ENCODE data around the gene ZHX3. TPM values are rescaled to one million over a fixed set of nuclear protein-coding genes. Genes with fewer than 3 reads are reported as not detected.

The ZHX3 gene
- total and polyA plus RNA-seq, 2 donors (not counting 1 experiment from before 2014, with no cell fraction given), result 4.3 to 22.2 TPM

DNA sequence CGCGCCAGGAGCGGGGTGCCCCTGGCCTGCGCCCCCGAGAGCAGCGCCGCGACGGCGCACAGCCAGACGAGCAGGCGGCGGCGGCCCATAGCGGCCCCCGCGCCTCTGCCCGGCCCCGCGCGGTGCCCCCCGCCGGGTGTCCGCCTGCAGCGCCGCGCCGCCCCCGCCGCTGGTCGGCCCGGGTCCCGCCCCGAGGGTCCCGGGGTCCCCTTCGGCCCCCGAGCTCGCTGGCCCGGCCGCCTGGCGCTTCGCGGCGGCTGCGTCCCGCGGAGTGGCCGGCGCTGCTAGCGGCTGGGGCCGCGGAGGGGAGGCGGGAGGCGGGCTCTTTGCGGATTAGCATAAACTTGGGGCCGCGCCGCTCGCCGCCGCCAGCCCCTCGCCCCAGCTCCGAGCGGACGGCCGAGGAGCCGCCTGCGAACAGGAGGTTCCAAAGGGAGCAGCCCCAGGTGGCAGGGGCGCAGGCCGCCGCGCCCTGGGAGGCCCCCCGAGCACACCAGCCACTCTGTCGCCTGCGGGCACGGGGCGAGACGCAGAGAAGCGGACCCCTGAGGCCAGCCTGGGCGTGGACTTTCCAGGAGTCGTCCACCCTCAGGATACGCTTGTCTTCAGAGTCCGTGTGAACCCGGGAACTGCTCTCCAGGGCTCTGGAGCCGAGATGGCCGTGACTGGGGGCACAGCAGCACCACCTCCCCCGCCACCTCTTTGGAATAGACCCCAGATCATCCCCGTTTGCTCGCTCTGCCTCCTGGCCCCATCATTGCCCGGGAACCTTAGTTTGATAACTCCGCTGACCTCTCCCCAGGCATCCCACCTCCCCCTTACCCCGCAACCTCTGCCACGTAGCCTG, 49.2 kb upstream of the ZHX3 start, which contains the start of gene EMILIN3:
Gene EMILIN3, minus strand, starts transcription at position 273 of the 847 bp plus-strand sequence. Its CDS starts 184 bp downstream, at position 89.
- Mint-ChIP-seq H3K9me3 (ENCODE audit: insufficient read depth) (peaks cover 5% of the 10 kb centered on the region), H3K4me1 (peaks cover 6% of the 10 kb centered on the region), H3K4me3 (peak within 1 kb of the TSS; percentile 47), H3K27ac (no peak within 1 kb of the TSS), H3K27me3 (peaks cover 46% of the 10 kb centered on the region)
- H3K36me3 ChIP-seq (replicated peaks in 1 of 2; ENCODE audit: control extremely low read depth in 1 of 2, control insufficient read depth in 1 of 2, extremely low read depth in 1 of 2, insufficient read depth in 2 of 2, low read length in 1 of 2), result no peaks in the 10 kb centered on the region
- POLR2A ChIA-PET, result no interaction called here
- peak within 1 kb of the TSS; percentile 3 for H3K4me2 ChIP-seq (replicated peaks; ENCODE audit: low read depth, low read length, poor library complexity, severe bottlenecking)
- H3K4me3 ChIP-seq (ENCODE audit: control extremely low read depth in 1 of 5, extremely low read depth in 1 of 5, insufficient read depth in 1 of 5, low read depth in 2 of 5, low read length in 4 of 5), result no peak within 1 kb of the TSS
- H3K79me2 ChIP-seq (ENCODE audit: control insufficient read depth, insufficient read depth, low read length), result no peaks in the 10 kb centered on the region
- peaks cover 0 to 19% (median 9%) of the 10 kb centered on the region in 4 experiments for H3K27me3 ChIP-seq (replicated peaks in 1 of 4; ENCODE audit: control extremely low read depth in 1 of 4, control insufficient read depth in 3 of 4, insufficient read depth in 4 of 4, low read length in 3 of 4)
- 8% methylated on average over 93 of the region's 93 CpGs for WGBS (ENCODE audit: insufficient coverage)
- no peak within 1 kb of the TSS for H2AFZ ChIP-seq (ENCODE audit: insufficient read depth, low read depth, low read length, poor library complexity, severe bottlenecking)
- DNase-seq, result no peak
- no peak within 1 kb of the TSS for H3K27ac ChIP-seq (ENCODE audit: low read length in 2 of 2)
- no peak for TF ChIP-seq EZH2 (IDR thresholded peaks at IDR 0.05; ENCODE audit: borderline replicate concordance, insufficient read depth, low read depth, low read length, poor library complexity, severe bottlenecking)
- TF ChIP-seq, protein P1, sequence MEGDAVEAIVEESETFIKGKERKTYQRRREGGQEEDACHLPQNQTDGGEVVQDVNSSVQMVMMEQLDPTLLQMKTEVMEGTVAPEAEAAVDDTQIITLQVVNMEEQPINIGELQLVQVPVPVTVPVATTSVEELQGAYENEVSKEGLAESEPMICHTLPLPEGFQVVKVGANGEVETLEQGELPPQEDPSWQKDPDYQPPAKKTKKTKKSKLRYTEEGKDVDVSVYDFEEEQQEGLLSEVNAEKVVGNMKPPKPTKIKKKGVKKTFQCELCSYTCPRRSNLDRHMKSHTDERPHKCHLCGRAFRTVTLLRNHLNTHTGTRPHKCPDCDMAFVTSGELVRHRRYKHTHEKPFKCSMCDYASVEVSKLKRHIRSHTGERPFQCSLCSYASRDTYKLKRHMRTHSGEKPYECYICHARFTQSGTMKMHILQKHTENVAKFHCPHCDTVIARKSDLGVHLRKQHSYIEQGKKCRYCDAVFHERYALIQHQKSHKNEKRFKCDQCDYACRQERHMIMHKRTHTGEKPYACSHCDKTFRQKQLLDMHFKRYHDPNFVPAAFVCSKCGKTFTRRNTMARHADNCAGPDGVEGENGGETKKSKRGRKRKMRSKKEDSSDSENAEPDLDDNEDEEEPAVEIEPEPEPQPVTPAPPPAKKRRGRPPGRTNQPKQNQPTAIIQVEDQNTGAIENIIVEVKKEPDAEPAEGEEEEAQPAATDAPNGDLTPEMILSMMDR (IDR thresholded peaks at IDR 0.05), result no peak
- intact Hi-C loops (cut with micrococcal nuclease), result no loop called here
- H4K20me1 ChIP-seq (ENCODE audit: control insufficient read depth, insufficient read depth, low read length, poor library complexity, severe bottlenecking), result no peaks in the 10 kb centered on the region
- no peak within 1 kb of the TSS for H3K9ac ChIP-seq (ENCODE audit: low read length)
- CTCF ChIA-PET, result no interaction called here
- H3K9me3 ChIP-seq (ENCODE audit: control extremely low read depth in 1 of 3, control insufficient read depth in 2 of 3, insufficient read depth in 1 of 3, low read length in 2 of 3), result peaks cover 0 to 21% (median 5%) of the 10 kb centered on the region in 3 donors
- H3K4me1 ChIP-seq (ENCODE audit: control insufficient read depth in 2 of 2, insufficient read depth in 2 of 2, low read length in 2 of 2), result no peaks in the 10 kb centered on the region
- no peak for ATAC-seq (ENCODE audit: low read depth)

Data from B cell (primary cell).